Loucy (cell line): Measurements from ENCODE around the gene FCRL6.

Source experiments
- CTCF ChIP-seq: fragments of 200-600 bp; sonication (generic); conservative IDR thresholded peaks from 2 replicates; pipeline ENCODE4 v1.5.1; 2014; ENCODE audit warnings: mild to moderate bottlenecking, antibody characterized with exemption, low read length
- EZH2phosphoT487 ChIP-seq: fragments of 200-600 bp; IDR thresholded peaks from 2 replicates; pipeline ENCODE4 v1.6.1; 2018; ENCODE audit warnings: antibody characterized with exemption, mild to moderate bottlenecking, moderate library complexity, borderline replicate concordance

DNA sequence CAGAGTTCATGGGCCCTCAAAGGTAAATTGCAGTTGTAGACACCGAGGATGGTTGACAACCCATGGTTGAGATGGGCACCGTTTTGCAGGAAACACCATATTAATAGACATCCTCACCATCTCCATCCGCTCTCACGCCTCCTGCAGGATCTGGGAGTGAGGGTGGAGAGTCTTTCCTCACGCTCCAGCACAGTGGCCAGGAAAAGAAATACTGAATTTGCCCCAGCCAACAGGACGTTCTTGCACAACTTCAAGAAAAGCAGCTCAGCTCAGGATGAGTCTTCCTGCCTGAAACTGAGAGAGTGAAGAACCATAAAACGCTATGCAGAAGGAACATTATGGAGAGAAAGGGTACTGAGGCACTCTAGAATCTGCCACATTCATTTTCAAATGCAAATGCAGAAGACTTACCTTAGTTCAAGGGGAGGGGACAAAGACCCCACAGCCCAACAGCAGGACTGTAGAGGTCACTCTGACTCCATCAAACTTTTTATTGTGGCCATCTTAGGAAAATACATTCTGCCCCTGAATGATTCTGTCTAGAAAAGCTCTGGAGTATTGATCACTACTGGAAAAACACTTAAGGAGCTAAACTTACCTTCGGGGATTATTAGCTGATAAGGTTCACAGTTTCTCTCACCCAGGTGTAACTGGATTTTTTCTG, 33.8 kb downstream of the FCRL6 start:
- TF ChIP-seq CTCF: peak; percentile 37
- TF ChIP-seq EZH2phosphoT487: no peak
